SK-N-MC (cell line): ENCODE results near the gene PAM16.

Experiments used
- DNase-seq: peaks from one replicate; pipeline ENCODE4 v3.0.0-alpha.2; 2011; ENCODE audit warnings: low read depth, low spot score
- H3K27ac ChIP-seq: fragments of 200-600 bp; sonication (generic); 2 replicates; pipeline ENCODE4 v1.5.1; 2016; ENCODE audit warnings: mixed run types
- H3K36me3 ChIP-seq: fragments of 200-600 bp; sonication (generic); 2 replicates; pipeline ENCODE4 v1.6.1; 2017; ENCODE audit warnings: antibody characterized with exemption, low read length, mixed read lengths; ENCODE audit not compliant: insufficient read depth
- H3K4me3 ChIP-seq: fragments of 200-600 bp; sonication (generic); 2 replicates; pipeline ENCODE4 v1.5.1; 2016
- H3K9ac ChIP-seq: fragments of 200-600 bp; sonication (generic); 2 replicates; pipeline ENCODE4 v1.8.0; 2017; ENCODE audit warnings: mixed run types, mixed read lengths; ENCODE audit not compliant: insufficient read length
- H3K9me3 ChIP-seq: fragments of 200-600 bp; sonication (generic); 2 replicates; pipeline ENCODE4 v1.6.1; 2017; ENCODE audit warnings: low read depth, mild to moderate bottlenecking, antibody characterized with exemption, low read length, moderate library complexity, mixed read lengths
- EZH2 ChIP-seq: fragments of 200-600 bp; sonication (generic); IDR thresholded peaks from one replicate; pipeline ENCODE4 v1.6.1; 2017; ENCODE audit warnings: antibody characterized with exemption
- FOXP2 ChIP-seq: optimal IDR thresholded peaks from 2 replicates; pipeline ENCODE3; 2011; ENCODE audit warnings: mild to moderate bottlenecking, moderate library complexity; ENCODE audit not compliant: insufficient read depth; ENCODE audit errors: extremely low read length, control extremely low read depth
- POLR2AphosphoS5 ChIP-seq: IDR thresholded peaks from 2 replicates; pipeline ENCODE4 v1.6.1; 2012; ENCODE audit warnings: mild to moderate bottlenecking, low read depth, low read length, borderline replicate concordance

Gene PAM16

DNA sequence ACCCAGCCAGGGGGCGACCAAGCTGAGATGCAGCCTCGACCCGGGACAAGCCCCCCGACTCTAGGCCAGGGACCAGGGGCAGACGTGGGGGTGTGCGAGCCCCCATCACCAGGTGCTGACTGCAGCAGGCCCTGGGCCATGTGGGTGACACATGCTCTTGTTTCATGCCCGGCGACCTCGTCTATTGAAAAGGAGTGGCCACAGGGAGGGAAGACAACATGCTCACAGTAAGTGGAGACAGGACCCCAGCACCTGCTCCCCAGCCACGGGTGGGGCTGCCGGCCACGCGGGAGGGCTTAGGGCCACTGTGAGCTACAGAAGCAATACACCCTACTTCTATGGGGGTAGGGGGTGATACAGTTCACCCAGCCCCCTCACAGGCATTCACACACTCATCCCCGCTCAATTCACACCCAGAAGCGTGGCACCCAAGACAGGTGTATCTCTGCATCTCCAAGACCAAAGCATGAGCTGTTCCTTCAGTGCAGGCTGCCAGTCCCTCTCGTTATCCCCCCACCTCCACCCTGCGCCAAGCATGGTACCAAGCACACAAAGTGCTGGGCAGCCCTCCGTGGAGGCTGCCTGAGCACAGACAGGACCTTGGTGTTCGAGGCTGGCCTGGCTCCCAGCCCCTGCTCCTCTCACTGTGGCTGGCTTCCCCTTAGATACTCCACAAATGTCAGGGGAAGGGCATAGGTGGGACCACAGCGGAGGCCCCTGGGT lies 34.1 kb upstream of the PAM16 start:
- Histone ChIP-seq H3K4me3 (peak overlapping the region; percentile 18; the same call in 1 of the 2 replicates), H3K36me3 (no peaks in the 10 kb centered on the region; the same call in 1 of the 2 replicates)
- no peak for TF ChIP-seq POLR2AphosphoS5
- no peak for TF ChIP-seq FOXP2
- no peak for TF ChIP-seq EZH2

GRCh38 chr16:4384509-4384942 lies 33.4 kb upstream of the PAM16 start:
- H3K27ac ChIP-seq = peak overlapping the region; percentile 46; the same call in 1 of the 2 replicates
- no peak for TF ChIP-seq EZH2
- TF ChIP-seq FOXP2 = no peak
- H3K9me3 ChIP-seq = no peaks in the 10 kb centered on the region
- H3K4me3 ChIP-seq = peak overlapping the region; percentile 25; the same call in 1 of the 2 replicates
- no peak for DNase-seq
- H3K36me3 ChIP-seq = no peaks in the 10 kb centered on the region; the same call in 1 of the 2 replicates
- H3K9ac ChIP-seq = no peak overlapping the region

More for the DNA sequence above, 34.1 kb upstream of the PAM16 start:
- Histone ChIP-seq H3K9me3 (no peaks in the 10 kb centered on the region), H3K9ac (no peak overlapping the region), H3K27ac (peak overlapping the region; percentile 73)
- no peak for DNase-seq

DNA sequence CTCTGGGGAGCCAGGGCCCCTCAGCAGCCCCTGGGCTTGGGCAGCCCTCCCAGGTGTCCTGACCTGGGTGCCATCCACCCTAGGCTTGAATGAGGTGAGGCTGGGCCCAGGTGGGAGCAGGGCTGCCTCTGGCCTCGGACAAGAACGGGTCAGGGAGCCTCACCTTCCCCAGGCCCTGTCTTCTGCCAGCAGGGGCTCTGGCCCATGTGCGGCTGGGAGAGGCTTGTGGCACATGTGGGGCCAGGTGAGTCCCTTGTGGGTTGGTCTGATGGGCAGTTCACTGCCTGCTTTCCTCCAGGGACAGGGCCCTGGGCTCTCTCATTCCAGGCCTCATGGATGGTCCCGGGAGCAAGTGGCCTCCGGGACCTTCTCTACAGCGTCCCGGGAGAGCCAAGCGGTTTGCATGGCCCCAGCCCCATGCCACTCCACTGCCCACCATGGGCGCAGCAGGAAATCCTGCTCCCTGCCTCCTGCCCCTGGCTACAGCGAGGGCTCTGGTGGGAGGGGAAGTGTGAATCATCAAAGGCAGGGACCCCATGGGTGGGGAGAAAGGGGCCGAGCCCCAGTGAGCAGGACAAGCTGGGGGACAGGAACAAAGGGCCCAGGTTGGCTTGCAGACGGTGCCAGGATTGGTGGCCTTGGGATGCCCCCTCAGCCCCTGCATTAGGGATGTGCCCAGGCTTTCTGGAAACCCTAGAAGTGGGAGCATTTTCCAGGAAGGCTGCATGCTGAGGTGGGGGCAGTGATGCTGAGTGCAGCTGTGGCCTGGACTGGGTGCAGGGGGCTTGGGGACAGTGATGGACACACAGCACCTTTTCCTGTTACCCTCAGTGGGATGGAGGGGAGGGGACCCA lies 32.7 kb upstream of the PAM16 start:
- Histone ChIP-seq H3K9ac (peak overlapping the region; percentile 32), H3K36me3 (no peaks in the 10 kb centered on the region; the same call in 1 of the 2 replicates), H3K27ac (peak overlapping the region; percentile 75), H3K9me3 (no peaks in the 10 kb centered on the region), H3K4me3 (no peak overlapping the region)
- DNase-seq = no peak
- no peak for TF ChIP-seq EZH2
- TF ChIP-seq POLR2AphosphoS5 = no peak
- no peak for TF ChIP-seq FOXP2

DNA sequence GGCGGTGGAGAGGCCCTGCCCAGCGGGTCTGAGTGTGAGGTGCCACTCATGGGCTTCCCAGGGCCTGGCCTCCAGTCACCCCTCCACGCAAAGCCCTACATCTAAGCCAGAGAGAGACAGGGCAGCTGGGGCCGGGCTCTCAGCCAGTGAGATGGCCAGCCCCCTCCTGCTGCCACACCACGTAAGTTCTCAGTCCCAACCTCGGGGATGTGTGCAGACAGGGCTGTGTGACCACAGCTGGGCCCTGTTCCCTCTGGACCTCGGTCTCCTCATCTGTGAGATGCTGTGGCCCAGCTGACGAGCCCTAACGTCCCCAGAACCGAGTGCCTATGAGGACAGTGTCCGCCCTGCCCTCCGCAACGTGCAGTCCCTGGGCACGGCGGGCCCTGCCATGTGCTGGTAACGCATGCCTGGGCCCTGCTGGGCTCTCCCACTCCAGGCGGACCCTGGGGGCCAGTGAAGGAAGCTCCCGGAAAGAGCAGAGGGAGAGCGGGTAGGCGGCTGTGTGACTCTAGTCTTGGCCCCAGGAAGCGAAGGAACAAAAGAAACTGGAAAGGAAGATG lies 31.8 kb upstream of the PAM16 start:
- H3K9ac ChIP-seq = no peak overlapping the region
- H3K9me3 ChIP-seq = no peaks in the 10 kb centered on the region
- TF ChIP-seq FOXP2 (no peak), EZH2 (no peak), POLR2AphosphoS5 (no peak)
- no peak overlapping the region for H3K4me3 ChIP-seq
- H3K27ac ChIP-seq = peak overlapping the region; percentile 75
- no peaks in the 10 kb centered on the region; the same call in 1 of the 2 replicates for H3K36me3 ChIP-seq
- DNase-seq = no peak

- DNase-seq = no peak
- Histone ChIP-seq H3K4me3 (no peak overlapping the region), H3K9ac (no peak overlapping the region), H3K9me3 (no peaks in the 10 kb centered on the region), H3K27ac (0 out of 2 replicates have a peak overlapping the region, but pooled peaks have one; percentile 75), H3K36me3 (no peaks in the 10 kb centered on the region; the same call in 1 of the 2 replicates)
- TF ChIP-seq POLR2AphosphoS5 (no peak), EZH2 (no peak), FOXP2 (no peak)
These were observed 31.0 kb upstream of the PAM16 start for GRCh38 chr16:4381935-4382794.

DNA sequence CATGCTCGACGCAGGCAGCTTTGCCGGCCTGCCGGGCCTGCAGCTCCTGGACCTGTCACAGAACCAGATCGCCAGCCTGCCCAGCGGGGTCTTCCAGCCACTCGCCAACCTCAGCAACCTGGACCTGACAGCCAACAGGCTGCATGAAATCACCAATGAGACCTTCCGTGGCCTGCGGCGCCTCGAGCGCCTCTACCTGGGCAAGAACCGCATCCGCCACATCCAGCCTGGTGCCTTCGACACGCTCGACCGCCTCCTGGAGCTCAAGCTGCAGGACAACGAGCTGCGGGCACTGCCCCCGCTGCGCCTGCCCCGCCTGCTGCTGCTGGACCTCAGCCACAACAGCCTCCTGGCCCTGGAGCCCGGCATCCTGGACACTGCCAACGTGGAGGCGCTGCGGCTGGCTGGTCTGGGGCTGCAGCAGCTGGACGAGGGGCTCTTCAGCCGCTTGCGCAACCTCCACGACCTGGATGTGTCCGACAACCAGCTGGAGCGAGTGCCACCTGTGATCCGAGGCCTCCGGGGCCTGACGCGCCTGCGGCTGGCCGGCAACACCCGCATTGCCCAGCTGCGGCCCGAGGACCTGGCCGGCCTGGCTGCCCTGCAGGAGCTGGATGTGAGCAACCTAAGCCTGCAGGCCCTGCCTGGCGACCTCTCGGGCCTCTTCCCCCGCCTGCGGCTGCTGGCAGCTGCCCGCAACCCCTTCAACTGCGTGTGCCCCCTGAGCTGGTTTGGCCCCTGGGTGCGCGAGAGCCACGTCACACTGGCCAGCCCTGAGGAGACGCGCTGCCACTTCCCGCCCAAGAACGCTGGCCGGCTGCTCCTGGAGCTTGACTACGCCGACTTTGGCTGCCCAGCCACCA lies 30.2 kb upstream of the PAM16 start:
- Histone ChIP-seq H3K27ac (no peak overlapping the region), H3K36me3 (no peaks in the 10 kb centered on the region; the same call in 1 of the 2 replicates), H3K4me3 (no peak overlapping the region), H3K9me3 (no peaks in the 10 kb centered on the region), H3K9ac (no peak overlapping the region)
- no peak for DNase-seq
- TF ChIP-seq EZH2 = no peak
